Nasal cavity respiratory epithelium epithelial cell of viscerocranial mucosa (primary cell): ENCODE data around the gene PTCD2. TPM values are rescaled to one million over a fixed set of nuclear protein-coding genes. Genes with fewer than 3 reads are reported as not detected.

Source experiments
- total RNA-seq: library from RNA; depleted of rRNA; stranded (reverse); fragments of >200 nt; gene quantifications from 2 replicates; pipeline ENCODE4 v1.2.3, GENCODE V29; 2014

Gene PTCD2, protein sequence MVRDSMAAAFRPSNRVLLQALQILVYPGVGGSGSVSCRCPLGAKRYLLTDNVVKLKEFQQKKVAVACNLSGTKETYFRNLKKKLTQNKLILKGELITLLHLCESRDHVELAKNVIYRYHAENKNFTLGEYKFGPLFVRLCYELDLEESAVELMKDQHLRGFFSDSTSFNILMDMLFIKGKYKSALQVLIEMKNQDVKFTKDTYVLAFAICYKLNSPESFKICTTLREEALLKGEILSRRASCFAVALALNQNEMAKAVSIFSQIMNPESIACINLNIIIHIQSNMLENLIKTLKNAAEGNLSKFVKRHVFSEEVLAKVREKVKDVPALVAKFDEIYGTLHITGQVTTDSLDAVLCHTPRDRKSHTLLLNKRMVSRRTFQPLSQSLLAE
- total RNA-seq = 9.2 and 10.8 TPM in 2 replicates

DNA sequence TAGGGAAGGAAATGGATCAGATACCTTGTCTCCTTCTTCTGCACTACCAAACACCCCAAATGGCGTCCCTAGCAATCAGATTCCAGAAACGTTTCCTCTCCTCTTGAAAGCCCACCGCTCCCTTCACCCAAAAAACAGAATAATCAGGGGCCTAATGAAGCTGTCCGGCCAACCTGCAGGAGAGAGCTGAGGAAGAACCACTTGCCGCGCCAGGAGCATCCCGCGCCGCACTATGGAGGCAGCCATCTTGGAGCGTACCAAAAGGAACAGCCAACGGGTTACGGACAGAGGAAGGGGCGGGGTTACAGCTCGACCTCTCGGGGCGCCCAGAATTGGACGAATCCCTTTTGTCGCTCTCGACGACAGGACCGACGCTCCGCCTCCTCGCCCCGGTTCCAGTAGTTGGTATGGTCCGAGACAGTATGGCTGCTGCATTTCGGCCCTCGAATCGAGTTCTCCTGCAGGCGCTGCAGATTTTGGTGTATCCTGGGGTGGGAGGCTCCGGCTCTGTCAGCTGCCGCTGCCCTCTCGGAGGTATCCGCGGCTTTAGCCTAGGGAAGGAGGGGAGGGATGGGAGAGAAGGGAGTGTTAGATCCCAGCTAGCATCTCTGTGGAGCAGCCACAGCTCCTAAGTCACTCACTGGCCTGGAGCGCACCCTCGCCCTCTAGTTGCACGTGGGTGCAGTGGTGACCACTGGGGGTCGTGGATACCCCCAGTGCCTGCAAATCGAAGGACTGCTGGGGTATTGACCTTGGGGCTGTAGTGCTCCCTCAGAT, at the start of gene PTCD2, which contains the start of gene MRPS27:
TSS of gene PTCD2 (plus strand) at position 398 of the 777 bp plus-strand sequence. CDS start at position 408, 10 bp downstream.
TSS of gene MRPS27 (minus strand) at position 265 of the 777 bp plus-strand sequence. CDS start at position 246, 19 bp downstream.

Other genes with a start within 250 kb of the PTCD2 start
- 15.4 and 21.9 TPM in 2 replicates for gene MAP1B, start 212.9 kb upstream of the PTCD2 start, total RNA-seq
- 52.2 and 58.4 TPM in 2 replicates for gene MRPS27, start 133 bp upstream of the PTCD2 start, total RNA-seq
- not detected in 2 replicates for gene ZNF366, start 187.0 kb downstream of the PTCD2 start, total RNA-seq